Measurements from ENCODE around the gene PLIN1. TPM values are rescaled to one million over a fixed set of nuclear protein-coding genes. Genes with fewer than 3 reads are reported as not detected.

The PLIN1 gene
- total and polyA plus RNA-seq, 7 donors = 0.95 to 49.6 (median 1.8) TPM

DNA sequence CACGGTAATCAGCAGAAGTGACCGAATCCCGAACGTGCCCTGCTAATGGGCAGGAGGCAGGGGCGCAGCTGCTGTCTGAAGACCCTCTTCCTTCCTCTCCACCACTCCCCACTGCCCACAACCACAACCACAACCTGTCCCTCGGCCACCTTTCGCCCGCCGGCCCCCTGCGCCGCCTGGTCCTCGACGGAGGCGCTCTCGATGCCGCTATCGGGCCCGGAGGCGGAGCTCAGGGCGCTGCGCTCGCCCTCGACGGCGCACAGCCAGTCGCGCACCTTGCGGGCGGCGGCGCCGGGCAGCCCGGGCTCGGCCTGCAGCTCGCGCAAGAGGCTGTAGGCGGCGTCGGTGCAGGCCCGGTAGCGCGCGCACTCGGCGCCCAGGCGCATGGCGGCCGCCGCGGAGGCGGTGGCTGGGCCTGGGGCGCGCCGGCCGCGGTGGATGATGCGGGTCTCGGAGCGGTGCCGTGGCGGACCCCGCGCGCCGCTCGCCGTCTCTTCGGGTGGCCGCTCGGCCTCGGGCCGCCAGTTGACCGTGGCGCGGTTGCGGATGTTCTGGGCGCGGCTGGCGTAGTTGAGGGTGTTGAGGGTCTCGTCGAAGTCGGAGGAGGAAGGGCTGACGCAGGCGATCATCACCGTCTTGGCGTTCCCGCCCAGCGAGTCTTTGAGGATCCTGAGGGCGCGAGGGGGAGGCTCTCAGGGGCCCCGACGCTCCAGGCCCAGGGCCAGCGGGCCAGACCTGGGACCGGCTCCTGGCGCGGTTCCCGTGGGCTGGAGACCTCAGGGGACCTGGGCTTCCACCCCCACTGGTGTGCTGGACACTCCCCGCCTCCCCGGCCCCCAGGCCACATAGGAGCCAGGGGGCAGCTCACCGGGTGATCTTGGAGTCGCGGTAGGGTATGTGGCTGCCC is 30.8 kb downstream of the PLIN1 start:
- TF ChIP-seq, protein P1, sequence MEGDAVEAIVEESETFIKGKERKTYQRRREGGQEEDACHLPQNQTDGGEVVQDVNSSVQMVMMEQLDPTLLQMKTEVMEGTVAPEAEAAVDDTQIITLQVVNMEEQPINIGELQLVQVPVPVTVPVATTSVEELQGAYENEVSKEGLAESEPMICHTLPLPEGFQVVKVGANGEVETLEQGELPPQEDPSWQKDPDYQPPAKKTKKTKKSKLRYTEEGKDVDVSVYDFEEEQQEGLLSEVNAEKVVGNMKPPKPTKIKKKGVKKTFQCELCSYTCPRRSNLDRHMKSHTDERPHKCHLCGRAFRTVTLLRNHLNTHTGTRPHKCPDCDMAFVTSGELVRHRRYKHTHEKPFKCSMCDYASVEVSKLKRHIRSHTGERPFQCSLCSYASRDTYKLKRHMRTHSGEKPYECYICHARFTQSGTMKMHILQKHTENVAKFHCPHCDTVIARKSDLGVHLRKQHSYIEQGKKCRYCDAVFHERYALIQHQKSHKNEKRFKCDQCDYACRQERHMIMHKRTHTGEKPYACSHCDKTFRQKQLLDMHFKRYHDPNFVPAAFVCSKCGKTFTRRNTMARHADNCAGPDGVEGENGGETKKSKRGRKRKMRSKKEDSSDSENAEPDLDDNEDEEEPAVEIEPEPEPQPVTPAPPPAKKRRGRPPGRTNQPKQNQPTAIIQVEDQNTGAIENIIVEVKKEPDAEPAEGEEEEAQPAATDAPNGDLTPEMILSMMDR (IDR thresholded peaks at IDR 0.05) = no peak
- TF ChIP-seq POLR2AphosphoS5 (IDR thresholded peaks at IDR 0.05) = no peak
- TF ChIP-seq POLR2A (IDR thresholded peaks at IDR 0.05) = no peak
- TF ChIP-seq EP300 (IDR thresholded peaks at IDR 0.05) = no peak
- Histone ChIP-seq H3K27me3 (no peaks in the 10 kb centered on the region), H3K27ac (no peak overlapping the region), H3K36me3 (peaks cover 0 to 8% (median 0%) of the 10 kb centered on the region in 4 donors), H3K4me1 (peaks cover 0 to 4% (median 2%) of the 10 kb centered on the region in 4 donors), H3K4me3 (no peak overlapping the region), H3K9me3 (no peaks in the 10 kb centered on the region)
- intact Hi-C loops (cut with DNase I) = no loop called here
- DNase-seq = peak; percentile 13
- WGBS, 2 donors = 92 to 95% methylated on average over 102 of the region's 102 CpGs

DNA sequence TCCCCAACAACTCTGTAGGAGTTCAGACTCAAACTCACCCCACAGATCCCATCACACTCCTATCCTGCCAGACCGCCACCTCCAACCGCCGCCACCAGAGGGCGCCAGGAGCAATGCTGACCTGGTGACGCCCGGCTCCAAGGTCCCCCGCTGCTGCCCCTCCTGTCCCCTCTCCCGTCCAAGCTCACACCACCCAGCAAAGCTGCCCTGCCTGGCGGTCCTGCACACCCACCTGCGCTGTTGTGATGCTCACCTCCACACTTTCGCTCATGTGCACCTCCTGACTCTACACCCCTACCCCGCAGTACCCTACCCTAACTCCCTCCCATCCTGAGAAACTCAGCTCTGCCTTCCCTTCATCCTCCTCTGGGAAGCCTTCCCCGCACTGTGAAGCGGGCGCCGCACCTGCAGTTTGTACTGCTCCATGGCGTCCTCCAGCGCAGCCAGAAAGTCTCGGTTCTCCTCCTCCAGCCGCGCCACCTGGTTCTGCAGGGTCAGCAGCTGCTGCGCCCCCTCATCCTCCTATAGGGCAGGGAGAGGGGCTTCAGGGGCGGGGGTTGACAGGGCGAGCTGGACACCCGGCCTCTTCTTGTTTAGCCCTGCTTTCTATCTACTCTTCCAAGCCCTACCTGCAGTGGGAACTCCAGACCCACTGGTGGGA is 31.8 kb downstream of the PLIN1 start:
- 37 to 57% methylated on average over 25 of the region's 25 CpGs for WGBS, 2 donors
- Histone ChIP-seq H3K36me3 (peaks cover 0 to 9% (median 0%) of the 10 kb centered on the region in 4 donors), H3K27me3 (no peaks in the 10 kb centered on the region), H3K9me3 (no peaks in the 10 kb centered on the region), H3K4me1 (peaks cover 0 to 4% (median 2%) of the 10 kb centered on the region in 4 donors), H3K27ac (no peak overlapping the region), H3K4me3 (no peak overlapping the region)
- TF ChIP-seq POLR2A (IDR thresholded peaks at IDR 0.05) = no peak
- TF ChIP-seq, protein P1 (IDR thresholded peaks at IDR 0.05) = peak; percentile 55 to 86 (median 80)
- intact Hi-C loops (cut with DNase I) = loop anchor here (2.0 kb wide), 1 partner anchor 103 kb away; the partner anchor contains the start of gene MESP1
- DNase-seq = peak; percentile 87

DNA sequence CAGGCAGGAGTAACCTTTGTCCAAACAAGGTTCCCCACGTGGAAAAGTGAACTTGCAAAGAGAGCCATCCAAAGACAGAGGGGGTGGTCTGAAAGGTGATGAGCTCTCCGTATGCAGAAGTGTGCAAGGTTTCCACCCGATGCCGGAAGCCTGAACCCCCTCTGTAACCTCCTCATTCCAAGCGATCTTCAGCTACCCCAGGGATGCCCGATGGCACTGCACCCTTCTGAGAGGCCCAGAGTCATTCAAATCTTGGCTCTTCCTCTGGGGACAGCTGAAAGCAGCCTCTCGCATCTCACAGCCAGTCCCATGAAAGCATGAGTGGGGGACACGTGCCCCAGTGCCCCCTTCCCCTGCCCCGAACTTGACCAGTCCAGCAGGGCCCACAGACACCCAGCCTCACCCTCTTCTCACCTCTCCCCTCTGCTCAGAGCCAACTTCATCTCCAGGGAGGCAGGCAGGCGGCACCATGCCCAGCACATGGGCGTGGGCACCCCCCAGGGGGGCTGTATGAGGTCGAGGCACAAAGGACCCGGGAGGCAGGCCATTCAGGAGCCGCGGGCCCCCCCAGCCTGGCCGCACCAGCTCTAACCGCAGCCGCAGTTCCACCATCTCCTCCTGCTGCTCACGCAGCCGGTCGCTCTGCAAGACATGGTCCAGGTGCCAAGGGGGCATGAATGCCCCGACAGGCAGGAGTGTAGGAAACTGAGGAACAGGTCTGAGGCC is 32.6 kb downstream of the PLIN1 start:
- peaks cover 0 to 16% (median 0%) of the 10 kb centered on the region in 4 donors for H3K36me3 ChIP-seq
- peak; percentile 54 for DNase-seq
- no peak for TF ChIP-seq EP300 (IDR thresholded peaks at IDR 0.05)
- no peak for TF ChIP-seq POLR2A (IDR thresholded peaks at IDR 0.05)
- TF ChIP-seq, protein P1 (IDR thresholded peaks at IDR 0.05) = no peak
- TF ChIP-seq POLR2AphosphoS5 (IDR thresholded peaks at IDR 0.05) = no peak
- H3K4me3 ChIP-seq = no peak overlapping the region
- WGBS, 2 donors = 71 to 88% methylated on average over 22 of the region's 22 CpGs
- peaks cover 0 to 4% (median 2%) of the 10 kb centered on the region in 4 donors for H3K4me1 ChIP-seq
- intact Hi-C loops (cut with DNase I) = loop anchor here (2.0 kb wide), 1 partner anchor 104 kb away; the partner anchor contains the start of gene MESP1
- H3K27me3 ChIP-seq = no peaks in the 10 kb centered on the region
- H3K27ac ChIP-seq = no peak overlapping the region
- H3K9me3 ChIP-seq = no peaks in the 10 kb centered on the region

DNA sequence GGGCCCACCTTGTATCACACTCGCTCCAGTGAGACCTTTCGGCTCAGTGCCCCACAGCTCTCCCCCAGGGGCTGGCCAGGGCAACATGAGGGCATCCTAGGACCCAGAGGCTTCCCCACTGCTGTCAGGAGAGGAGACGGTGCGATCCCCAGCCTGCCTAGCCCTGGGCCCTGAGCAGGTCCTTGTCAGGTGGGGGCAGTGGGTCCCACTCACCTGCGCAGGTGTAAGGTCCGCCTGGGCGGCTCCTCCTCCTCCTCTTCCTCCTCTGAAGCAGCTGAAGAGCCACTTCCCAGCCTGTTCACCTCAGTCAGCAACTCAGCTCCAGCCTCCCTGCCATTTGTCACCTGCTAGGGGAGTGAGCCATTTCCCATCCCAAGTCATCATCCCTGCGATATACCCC is 33.5 kb downstream of the PLIN1 start:
- H3K27me3 ChIP-seq = no peaks in the 10 kb centered on the region
- H3K4me3 ChIP-seq = no peak overlapping the region
- DNase-seq = peak; percentile 59
- WGBS, 2 donors = 94 to 97% methylated on average over 8 of the region's 8 CpGs
- TF ChIP-seq POLR2A (IDR thresholded peaks at IDR 0.05) = no peak
- no peak for TF ChIP-seq EP300 (IDR thresholded peaks at IDR 0.05)
- no peak for TF ChIP-seq POLR2AphosphoS5 (IDR thresholded peaks at IDR 0.05)
- TF ChIP-seq, protein P1 (IDR thresholded peaks at IDR 0.05) = no peak
- intact Hi-C loops (cut with DNase I) = loop anchor here (2.0 kb wide), 1 partner anchor 105 kb away; the partner anchor contains the start of gene MESP1
- no peaks in the 10 kb centered on the region for H3K9me3 ChIP-seq
- H3K27ac ChIP-seq = no peak overlapping the region
- H3K4me1 ChIP-seq = peaks cover 0 to 4% (median 2%) of the 10 kb centered on the region in 4 donors
- H3K36me3 ChIP-seq = peaks cover 0 to 23% (median 2%) of the 10 kb centered on the region in 4 donors

Data from sigmoid colon (tissue), 7 donors.